Aorta (tissue), 5 donors: ENCODE data around the gene NFATC3. TPM values are rescaled to one million over a fixed set of nuclear protein-coding genes. Genes with fewer than 3 reads are reported as not detected.

Experiments used
- ATAC-seq: fragments of 200-7000 bp; cut with Tn5 transposase; one replicate; pipeline ENCODE4 v1.9.1; 2022; ENCODE audit warnings: moderate library complexity; ENCODE audit not compliant: low FRiP score
- DNase-seq, 2 donors: peaks; one replicate each; pipeline ENCODE4 v3.0.0-alpha.2; 2020
- H3K27ac ChIP-seq, 2 donors: one replicate each; pipeline ENCODE4 v1.5.1; 2013; ENCODE audit warnings: low read length in 2 of 2, mild to moderate bottlenecking in 2 of 2, moderate library complexity in 2 of 2, control low read depth in 1 of 2, inconsistent platforms in 1 of 2, low read depth in 1 of 2
- H3K27me3 ChIP-seq, 2 donors: one replicate each; pipeline ENCODE4 v1.6.1; 2013; ENCODE audit warnings: control low read depth in 1 of 2, low read length in 1 of 2, mild to moderate bottlenecking in 1 of 2, moderate library complexity in 1 of 2; ENCODE audit not compliant: insufficient read depth in 2 of 2, control insufficient read depth in 1 of 2
- H3K36me3 ChIP-seq, 2 donors: one replicate each; pipeline ENCODE4 v1.6.1; 2013; ENCODE audit warnings: control low read depth in 1 of 2, low read length in 1 of 2, mild to moderate bottlenecking in 1 of 2; ENCODE audit not compliant: insufficient read depth in 2 of 2, control insufficient read depth in 1 of 2
- H3K4me1 ChIP-seq, 2 donors: one replicate each; pipeline ENCODE4 v1.6.1; 2013; ENCODE audit warnings: low read length in 2 of 2, control low read depth in 1 of 2, mild to moderate bottlenecking in 1 of 2, moderate library complexity in 1 of 2; ENCODE audit not compliant: insufficient read depth in 2 of 2, control insufficient read depth in 1 of 2
- H3K4me3 ChIP-seq, 2 donors: one replicate each; pipeline ENCODE4 v1.5.1; 2013; ENCODE audit warnings: low read length in 2 of 2, control low read depth in 1 of 2, mild to moderate bottlenecking in 1 of 2
- H3K9me3 ChIP-seq: one replicate; pipeline ENCODE4 v1.6.1; 2013; ENCODE audit warnings: mild to moderate bottlenecking, low read length; ENCODE audit not compliant: control insufficient read depth
- WGBS, 2 donors: extraction: QIAGEN DNeasy Blood & Tissue Kit; methylation state at CpG; one replicate each; pipeline ENCODE4 v1.1.7; 2013; 5-methylcytosine and 5-hydroxymethylcytosine counted together
- intact Hi-C, 2 donors: fragments of 100-400 bp; cut with DNase I; formaldehyde crosslinking; loops; one replicate each; pipeline versions ENCODE4 v1.14.2 to v1.15.0; 2022
- polyA plus RNA-seq, 2 donors: library from polyadenylated mRNA; stranded (reverse); fragments of 200-250 nt; gene quantifications; one replicate each; pipeline ENCODE4 v1.2.3, GENCODE V29; 2013
- total RNA-seq, 2 donors: library from RNA; stranded (reverse); fragmentation: NEBNext Ultra II Directional; extraction: Animal tissue kit (Norgen Biotek cat#: 25700); gene quantifications; one replicate each; pipeline ENCODE4 v1.2.1, GENCODE V29; 2021
- donor health status: healthy with polysubstance abuse.
- donor health status: Bipolar disorder and iron deficiency.
- donor health status: DM: no; HTN: no; CAD: no.
- donor health status: DM: no; HTN: no; CAD: no.
- donor health status: DM: yes; HTN: yes; CAD: no.

NFATC3 gene
- total and polyA plus RNA-seq, 4 donors: 10.3 to 48.4 (median 24.2) TPM

DNA sequence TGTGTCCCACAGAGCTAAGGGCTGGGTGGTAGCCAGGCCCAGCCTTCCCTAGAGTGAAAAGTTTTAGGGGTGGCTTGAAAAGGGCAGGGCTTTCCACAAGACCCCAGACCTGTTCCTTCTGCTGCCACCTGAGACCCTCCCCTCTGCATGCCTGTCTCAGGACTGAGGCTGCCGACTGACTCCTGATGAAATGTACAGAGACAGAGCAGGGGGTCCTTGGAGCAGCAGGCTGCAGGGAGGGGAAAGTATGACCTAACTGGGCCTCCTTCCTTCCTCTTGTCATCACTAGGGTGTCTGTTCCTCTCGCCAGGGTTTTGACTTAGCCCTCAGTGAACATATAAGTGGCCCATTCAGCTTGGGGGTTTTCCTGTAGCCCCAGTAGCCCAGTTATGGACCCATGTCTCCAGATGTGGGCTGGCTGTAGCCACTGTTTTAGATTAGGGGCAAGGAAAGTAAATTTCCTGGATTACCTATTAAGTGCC lies 14.9 kb upstream of the NFATC3 start:
- intact Hi-C loops: no loop called here
- ATAC-seq: no peak
- H3K4me3 ChIP-seq: no peak overlapping the region
- 70 to 80% methylated on average over 2 of the region's 2 CpGs for WGBS, 2 donors
- no peak for DNase-seq
- H3K4me1 ChIP-seq: peaks cover 2 to 5% of the 10 kb centered on the region in 2 donors
- no peaks in the 10 kb centered on the region for H3K27me3 ChIP-seq
- H3K27ac ChIP-seq: no peak overlapping the region
- no peaks in the 10 kb centered on the region for H3K9me3 ChIP-seq
- no peaks in the 10 kb centered on the region for H3K36me3 ChIP-seq

DNA sequence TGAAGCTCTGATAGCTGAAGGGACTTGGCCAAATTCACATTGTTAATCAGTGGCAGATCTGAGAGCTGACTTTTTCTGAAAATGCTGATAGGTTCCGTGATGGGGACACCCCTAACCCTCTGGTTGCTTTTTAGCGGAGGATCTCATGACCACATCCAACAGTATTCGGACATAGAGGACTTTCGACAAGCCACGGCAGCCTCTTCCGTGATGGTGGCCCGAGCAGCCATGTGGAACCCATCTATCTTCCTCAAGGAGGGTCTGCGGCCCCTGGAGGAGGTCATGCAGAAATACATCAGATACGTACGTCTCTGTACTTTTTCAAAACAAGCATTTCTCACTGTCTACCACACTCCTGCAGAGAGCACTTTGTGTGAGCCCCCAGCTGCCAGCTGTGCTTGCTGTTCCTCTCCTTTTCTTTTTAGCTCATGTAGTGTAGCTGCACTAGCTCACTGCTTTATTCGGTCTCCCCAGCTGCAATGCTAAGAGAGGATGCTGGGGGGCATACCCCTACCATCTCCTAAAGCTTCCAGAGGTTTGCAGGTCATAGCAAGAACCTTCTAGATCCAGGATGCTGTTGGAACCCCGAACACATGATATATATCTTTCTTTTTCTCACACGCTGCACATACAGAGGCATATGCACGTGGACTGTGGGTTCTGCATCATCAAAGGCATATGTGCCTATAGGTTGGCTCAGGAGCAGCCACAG lies 14.2 kb upstream of the NFATC3 start:
- H3K4me1 ChIP-seq: peaks cover 2 to 4% of the 10 kb centered on the region in 2 donors
- no peak overlapping the region for H3K4me3 ChIP-seq
- no peaks in the 10 kb centered on the region for H3K27me3 ChIP-seq
- DNase-seq (no peak), ATAC-seq (no peak)
- H3K36me3 ChIP-seq: no peaks in the 10 kb centered on the region
- no peak overlapping the region for H3K27ac ChIP-seq
- H3K9me3 ChIP-seq: no peaks in the 10 kb centered on the region
- intact Hi-C loops: no loop called here
- 75 to 79% methylated on average over 14 of the region's 14 CpGs for WGBS, 2 donors

DNA sequence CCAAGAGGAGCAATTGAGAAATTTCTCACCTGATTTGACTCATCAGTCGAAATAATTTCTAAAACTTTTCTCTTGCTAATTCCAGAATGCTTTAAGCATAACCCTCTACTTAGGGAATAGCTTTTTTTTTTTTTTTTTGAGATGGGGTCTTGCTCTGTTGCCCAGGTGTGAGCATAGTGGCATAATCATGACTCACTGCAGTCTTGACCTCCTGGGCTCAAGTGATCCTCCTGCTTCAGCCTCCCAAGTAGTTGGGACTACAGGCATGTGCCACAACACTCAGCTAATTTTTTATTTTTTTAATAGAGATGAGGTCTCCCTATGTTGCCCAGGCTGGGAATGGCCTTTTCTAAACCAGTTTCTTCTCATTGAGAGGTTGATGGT lies 13.7 kb upstream of the NFATC3 start:
- Histone ChIP-seq H3K4me3 (no peak overlapping the region), H3K4me1 (no peaks in the 10 kb centered on the region), H3K9me3 (no peaks in the 10 kb centered on the region), H3K36me3 (no peaks in the 10 kb centered on the region), H3K27ac (no peak overlapping the region), H3K27me3 (no peaks in the 10 kb centered on the region)
- no peak for DNase-seq
- intact Hi-C loops: no loop called here
- ATAC-seq: no peak
- 83 to 94% methylated on average over 1 of the region's 1 CpG for WGBS, 2 donors

DNA sequence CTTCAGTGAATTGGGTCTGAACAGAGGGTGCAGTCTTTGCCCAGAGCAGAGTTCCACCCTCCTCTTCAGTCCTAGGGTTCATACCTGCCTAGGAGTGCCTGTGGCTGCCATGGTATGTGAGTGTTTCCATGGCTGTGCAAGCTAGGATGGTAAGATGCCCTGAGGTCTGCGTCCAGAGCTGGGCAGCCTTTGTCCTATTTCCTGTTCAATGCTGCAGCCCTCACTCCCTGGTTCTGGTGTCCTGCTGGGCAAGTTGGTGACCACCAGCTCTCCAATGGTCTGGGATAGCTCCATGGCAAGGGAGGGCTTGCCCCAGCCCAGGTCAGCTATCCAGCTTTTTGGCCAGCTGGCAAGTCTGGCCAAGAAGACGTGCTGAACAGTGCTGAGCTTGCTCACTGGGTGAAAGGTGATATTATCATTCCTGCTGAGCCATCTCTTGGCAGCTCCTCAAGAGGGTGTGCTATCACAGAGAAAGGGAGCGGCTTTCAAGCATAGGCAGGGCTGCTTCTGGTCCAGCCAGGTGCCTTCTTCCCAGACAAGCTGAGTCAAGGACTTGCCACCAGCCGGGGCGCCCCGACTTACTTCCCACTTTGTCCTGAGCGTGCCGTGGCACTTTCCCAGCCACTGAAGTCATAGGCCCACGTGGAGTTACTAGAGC lies 13.0 kb upstream of the NFATC3 start:
- Histone ChIP-seq H3K36me3 (no peaks in the 10 kb centered on the region), H3K4me3 (no peak overlapping the region), H3K9me3 (no peaks in the 10 kb centered on the region), H3K27ac (no peak overlapping the region), H3K27me3 (no peaks in the 10 kb centered on the region), H3K4me1 (no peaks in the 10 kb centered on the region)
- WGBS, 2 donors: 83 to 91% methylated on average over 9 of the region's 9 CpGs
- intact Hi-C loops: no loop called here
- peak; percentile 10 to 48 for DNase-seq
- ATAC-seq: no peak

DNA sequence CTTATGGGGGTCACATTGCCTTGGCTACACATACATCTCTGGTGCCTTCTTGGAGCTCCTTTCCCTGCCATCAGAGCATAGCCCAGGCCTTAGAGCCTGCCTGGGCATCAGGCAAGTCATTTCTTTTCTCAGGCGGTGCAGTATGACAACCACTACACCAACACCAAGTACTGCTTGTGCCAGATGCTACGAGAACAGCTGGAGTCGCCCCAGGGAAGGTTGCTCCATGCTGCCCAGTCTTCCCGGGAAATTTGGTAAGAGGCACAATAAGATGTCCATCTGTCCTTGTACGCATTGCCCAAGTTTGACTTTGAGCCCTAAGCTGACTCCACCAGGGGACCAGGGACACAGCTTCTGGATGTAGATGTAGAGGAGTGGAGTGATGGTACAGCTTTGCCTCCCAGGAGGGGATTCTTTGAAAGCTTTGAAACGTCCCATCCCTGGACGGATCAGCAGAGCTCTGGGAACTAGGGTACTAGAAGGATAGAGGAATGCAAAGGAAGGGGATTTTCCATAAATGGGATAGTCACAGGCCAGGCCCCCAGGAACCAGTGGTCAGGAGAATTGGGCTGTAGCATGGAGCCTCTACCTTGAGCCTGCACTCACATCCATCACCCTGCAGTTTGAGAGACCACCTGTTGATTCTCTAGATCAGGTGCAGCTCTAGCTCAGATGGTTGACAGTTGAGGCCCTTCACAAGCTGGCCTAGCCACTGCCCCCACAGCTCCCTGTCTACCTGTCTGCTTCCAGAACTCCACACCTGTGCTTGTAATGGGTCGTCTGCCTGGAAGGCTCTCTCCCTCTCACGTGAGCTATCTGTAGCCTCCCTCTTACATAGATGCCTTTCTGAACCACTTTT lies 11.0 kb upstream of the NFATC3 start:
- DNase-seq (no peak), ATAC-seq (no peak)
- no peaks in the 10 kb centered on the region for H3K9me3 ChIP-seq
- H3K27ac ChIP-seq: no peak overlapping the region
- intact Hi-C loops: no loop called here
- no peaks in the 10 kb centered on the region for H3K4me1 ChIP-seq
- H3K4me3 ChIP-seq: no peak overlapping the region
- WGBS, 2 donors: 91 to 92% methylated on average over 9 of the region's 9 CpGs
- no peaks in the 10 kb centered on the region for H3K27me3 ChIP-seq
- H3K36me3 ChIP-seq: no peaks in the 10 kb centered on the region

DNA sequence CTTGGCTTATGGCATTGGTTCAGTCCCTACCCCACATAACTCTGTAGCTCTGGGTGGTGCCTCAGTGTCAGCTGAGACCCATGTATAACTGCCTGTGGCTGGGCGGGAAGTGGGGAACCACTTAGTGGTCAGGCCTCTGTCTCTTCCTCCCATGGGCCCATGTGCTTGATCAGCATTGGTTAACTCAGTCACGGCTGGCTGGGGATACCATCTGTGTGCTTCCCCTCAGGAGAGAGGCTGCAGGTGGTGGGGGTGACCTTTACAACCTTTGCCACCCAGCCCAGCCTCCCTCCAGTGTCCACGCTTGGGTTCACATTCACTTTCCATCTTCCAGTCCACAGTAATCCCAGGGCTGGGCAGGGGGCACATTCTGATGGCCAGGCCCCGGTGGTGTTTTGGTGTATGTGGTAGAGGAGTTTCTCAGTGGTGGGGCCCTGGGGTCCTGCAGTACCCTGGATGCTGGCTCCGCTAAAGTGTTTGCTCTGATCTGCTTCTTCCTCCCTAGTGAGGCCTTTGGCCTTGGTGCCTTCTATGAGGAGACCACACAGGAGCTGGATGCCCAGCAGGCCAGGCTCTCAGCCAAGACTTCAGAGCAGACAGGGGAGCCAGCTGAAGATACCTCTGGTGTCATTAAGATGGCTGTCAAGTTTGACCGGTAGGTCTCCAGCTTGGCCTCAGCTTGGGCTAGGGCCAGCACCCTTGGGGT lies 10.2 kb upstream of the NFATC3 start:
- DNase-seq (peak in 1 of 2 donors; percentile 52), ATAC-seq (no peak)
- Histone ChIP-seq H3K9me3 (no peaks in the 10 kb centered on the region), H3K4me3 (no peak overlapping the region), H3K27ac (no peak overlapping the region), H3K4me1 (no peaks in the 10 kb centered on the region), H3K27me3 (no peaks in the 10 kb centered on the region), H3K36me3 (no peaks in the 10 kb centered on the region)
- WGBS, 2 donors: 89 to 90% methylated on average over 6 of the region's 6 CpGs
- intact Hi-C loops: no loop called here

DNA sequence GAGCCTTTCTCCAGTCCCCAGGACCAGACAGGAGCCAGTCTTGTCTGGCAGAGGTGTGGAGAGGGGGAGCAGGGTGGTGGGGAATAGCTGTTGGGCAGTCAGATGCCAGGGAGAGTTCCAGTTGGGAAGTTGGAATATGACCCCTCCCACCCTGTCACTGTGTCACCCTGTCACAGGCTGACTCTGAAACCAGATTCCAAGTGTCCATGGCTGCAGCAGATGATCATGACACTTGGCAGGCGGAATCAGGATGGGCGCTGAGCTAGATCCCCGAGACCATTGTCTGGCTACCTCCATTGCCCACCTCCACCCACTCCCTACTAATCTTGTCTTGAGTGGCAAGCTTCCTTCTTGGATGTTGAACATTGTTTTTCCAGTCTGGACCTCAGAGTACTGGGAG lies 9.2 kb upstream of the NFATC3 start:
- DNase-seq: no peak
- no peaks in the 10 kb centered on the region for H3K4me1 ChIP-seq
- intact Hi-C loops: no loop called here

DNA sequence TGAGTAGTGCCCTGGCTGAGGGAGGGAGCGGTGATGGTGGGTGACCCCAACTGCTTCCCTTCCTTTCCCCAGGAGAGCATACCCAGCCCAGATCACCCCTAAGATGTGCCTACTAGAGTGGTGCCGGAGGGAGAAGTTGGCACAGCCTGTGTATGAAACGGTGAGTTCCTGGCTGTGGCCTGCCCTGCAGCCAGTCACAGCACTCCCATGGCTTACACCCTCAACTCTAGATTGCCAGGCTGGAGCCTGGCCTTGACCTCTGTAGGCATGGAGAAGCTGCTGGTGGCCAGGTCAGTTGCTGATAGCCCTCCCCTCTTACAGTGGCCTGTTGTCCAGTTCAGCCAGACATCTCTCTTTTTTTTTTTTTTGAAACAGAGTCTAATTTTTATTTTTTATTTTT lies 8.6 kb upstream of the NFATC3 start:
- Histone ChIP-seq H3K9me3 (no peaks in the 10 kb centered on the region), H3K27me3 (no peaks in the 10 kb centered on the region), H3K4me1 (no peaks in the 10 kb centered on the region), H3K27ac (no peak overlapping the region), H3K4me3 (no peak overlapping the region), H3K36me3 (no peaks in the 10 kb centered on the region)
- ATAC-seq (no peak), DNase-seq (no peak)
- WGBS, 2 donors: 92% methylated on average over 3 of the region's 3 CpGs
- intact Hi-C loops: no loop called here

More for the DNA sequence above, 9.2 kb upstream of the NFATC3 start:
- Histone ChIP-seq H3K36me3 (no peaks in the 10 kb centered on the region), H3K4me3 (no peak overlapping the region), H3K27me3 (no peaks in the 10 kb centered on the region), H3K9me3 (no peaks in the 10 kb centered on the region), H3K27ac (no peak overlapping the region)
- ATAC-seq: no peak
- 94 to 97% methylated on average over 3 of the region's 3 CpGs for WGBS, 2 donors
